Mesothelial cell of epicardium (in vitro differentiated cells): ENCODE results near the gene HTATIP2. TPM values are rescaled to one million over a fixed set of nuclear protein-coding genes. Genes with fewer than 3 reads are reported as not detected.
A peak's percentile ranks its signal among the peaks of the same experiment; 100 is the strongest.

Experiments used
- DNase-seq, 2 experiments: peaks; one replicate each; pipeline ENCODE4 v3.0.0; 2021; ENCODE audit warnings: low spot score in 2 of 2; ENCODE audit not compliant: unreplicated experiment in 2 of 2
- H3K27ac Mint-ChIP-seq: 2 replicates; pipeline ENCODE4 v1.8.0; 2021; ENCODE audit warnings: mixed read lengths
- H3K27me3 Mint-ChIP-seq: 2 replicates; pipeline ENCODE4 v1.8.0; 2021; ENCODE audit warnings: low read depth, mixed read lengths
- H3K36me3 Mint-ChIP-seq: 2 replicates; pipeline ENCODE4 v1.8.0; 2021; ENCODE audit warnings: mixed read lengths
- H3K4me1 Mint-ChIP-seq: 2 replicates; pipeline ENCODE4 v1.8.0; 2021; ENCODE audit warnings: mixed read lengths
- H3K4me3 Mint-ChIP-seq: 2 replicates; pipeline ENCODE4 v1.8.0; 2021; ENCODE audit warnings: mild to moderate bottlenecking, moderate library complexity, mixed read lengths
- H3K9me3 Mint-ChIP-seq: 2 replicates; pipeline ENCODE4 v1.8.0; 2021; ENCODE audit warnings: mixed read lengths
- total RNA-seq: library from RNA; stranded (reverse); gene quantifications from 3 replicates; pipeline ENCODE4 v1.2.1, GENCODE V29; 2021
- TF ChIP-seq, protein P1 (sequence below): fragments of 200-600 bp; sonication (generic); IDR thresholded peaks from one replicate; pipeline ENCODE4 v1.5.0; 2021; ENCODE audit warnings: antibody characterized with exemption; ENCODE audit not compliant: unreplicated experiment

Gene HTATIP2
- total RNA-seq, 1 donor from 2014 or later, result 11.1 TPM

DNA sequence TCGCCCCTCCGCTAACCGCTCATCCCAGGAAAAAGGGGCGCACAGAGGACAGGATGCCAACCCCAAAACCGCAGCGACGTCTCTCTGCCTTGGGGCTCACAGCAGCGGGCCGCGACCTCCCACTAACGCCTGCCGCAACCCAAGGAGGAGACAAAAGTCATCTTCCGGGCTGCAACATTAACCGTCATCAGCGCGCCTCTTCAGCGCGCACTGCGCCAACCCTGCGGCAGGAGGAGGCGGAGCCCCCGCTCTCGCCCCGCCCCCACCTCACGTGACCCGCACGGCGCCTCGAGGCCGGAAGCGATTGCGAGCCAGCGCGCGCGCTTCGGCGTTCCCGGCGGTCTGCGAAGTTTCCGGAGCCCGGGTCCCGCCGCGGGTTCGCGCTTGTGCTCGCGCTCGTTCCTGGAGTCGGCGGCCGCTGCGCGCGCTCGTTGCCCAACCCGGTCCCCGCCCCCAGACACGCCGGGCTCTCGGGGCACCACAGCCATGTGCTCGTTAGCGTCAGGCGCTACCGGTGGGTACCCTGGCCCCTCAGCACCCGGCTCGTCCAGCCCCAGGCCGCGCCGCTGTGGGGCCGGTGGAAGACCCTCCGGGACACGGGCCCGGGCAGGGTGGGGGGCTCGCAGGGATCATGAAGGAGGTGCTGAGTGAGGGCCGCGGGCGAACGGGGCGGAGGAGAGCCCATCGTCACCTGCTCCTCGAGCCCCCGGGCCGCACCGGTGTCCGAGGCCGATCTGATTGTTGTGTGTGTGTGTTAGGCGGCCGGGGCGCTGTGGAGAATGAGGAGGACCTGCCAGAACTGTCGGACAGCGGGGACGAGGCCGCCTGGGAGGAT is 24.0 kb downstream of the HTATIP2 start, which contains the start of gene PRMT3:
Gene PRMT3, plus strand, starts transcription at position 456 of the 835 bp plus-strand sequence. Its CDS starts 31 bp downstream, at position 487.
- peak within 1 kb of the TSS; percentile 98 for H3K4me3 Mint-ChIP-seq
- DNase-seq, result peak; percentile 89 to 99
- H3K27ac Mint-ChIP-seq, result peak within 1 kb of the TSS; percentile 98
- TF ChIP-seq, protein P1, sequence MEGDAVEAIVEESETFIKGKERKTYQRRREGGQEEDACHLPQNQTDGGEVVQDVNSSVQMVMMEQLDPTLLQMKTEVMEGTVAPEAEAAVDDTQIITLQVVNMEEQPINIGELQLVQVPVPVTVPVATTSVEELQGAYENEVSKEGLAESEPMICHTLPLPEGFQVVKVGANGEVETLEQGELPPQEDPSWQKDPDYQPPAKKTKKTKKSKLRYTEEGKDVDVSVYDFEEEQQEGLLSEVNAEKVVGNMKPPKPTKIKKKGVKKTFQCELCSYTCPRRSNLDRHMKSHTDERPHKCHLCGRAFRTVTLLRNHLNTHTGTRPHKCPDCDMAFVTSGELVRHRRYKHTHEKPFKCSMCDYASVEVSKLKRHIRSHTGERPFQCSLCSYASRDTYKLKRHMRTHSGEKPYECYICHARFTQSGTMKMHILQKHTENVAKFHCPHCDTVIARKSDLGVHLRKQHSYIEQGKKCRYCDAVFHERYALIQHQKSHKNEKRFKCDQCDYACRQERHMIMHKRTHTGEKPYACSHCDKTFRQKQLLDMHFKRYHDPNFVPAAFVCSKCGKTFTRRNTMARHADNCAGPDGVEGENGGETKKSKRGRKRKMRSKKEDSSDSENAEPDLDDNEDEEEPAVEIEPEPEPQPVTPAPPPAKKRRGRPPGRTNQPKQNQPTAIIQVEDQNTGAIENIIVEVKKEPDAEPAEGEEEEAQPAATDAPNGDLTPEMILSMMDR, result peak; percentile 95
- peaks cover 14% of the 10 kb centered on the region for H3K4me1 Mint-ChIP-seq
- H3K9me3 Mint-ChIP-seq, result no peaks in the 10 kb centered on the region
- H3K36me3 Mint-ChIP-seq, result peaks cover 5% of the 10 kb centered on the region
- H3K27me3 Mint-ChIP-seq, result no peaks in the 10 kb centered on the region

DNA sequence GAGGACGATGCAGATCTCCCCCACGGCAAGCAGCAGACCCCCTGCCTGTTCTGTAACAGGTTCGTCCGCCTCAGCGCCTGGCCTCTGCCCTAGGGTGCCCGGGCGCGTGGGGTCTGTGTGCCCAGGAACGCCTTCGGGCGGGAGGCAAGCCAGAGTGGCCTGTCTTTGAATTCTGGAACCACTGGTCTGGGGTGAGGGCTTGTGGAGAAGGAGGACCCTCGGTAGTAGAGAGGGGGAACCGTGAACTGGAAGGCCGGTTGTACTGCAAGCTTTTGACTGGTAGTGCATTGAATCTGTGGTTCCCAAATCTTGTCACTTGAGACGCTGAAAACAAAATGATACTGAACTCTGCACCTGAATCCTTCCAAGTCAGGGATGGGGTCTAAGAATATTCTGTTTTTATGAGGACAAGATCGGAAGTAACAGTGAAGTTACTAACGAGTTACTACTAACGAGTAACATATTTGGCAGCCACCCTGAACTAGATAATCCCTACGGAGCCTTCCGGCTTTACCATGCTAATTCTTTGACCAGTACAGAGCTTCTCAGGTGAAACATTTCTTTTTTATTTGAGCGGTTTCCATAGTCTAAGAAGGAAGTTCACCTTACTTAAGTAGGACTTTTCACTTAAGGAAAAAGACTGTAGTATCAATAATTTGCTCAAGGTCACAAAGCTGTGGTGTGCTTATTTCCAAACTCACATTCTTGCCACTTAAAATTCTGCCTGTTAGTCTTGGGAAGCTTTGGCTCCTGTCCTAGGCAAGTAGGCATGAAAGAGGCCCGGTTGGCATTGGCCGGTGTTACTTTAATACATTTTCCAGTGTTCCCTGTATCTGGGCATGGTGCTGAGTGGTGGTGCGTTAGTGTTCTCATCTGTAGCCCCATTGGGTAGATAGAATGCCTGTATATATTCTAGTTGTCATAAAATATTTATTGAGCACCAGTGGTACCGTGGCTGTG is 24.9 kb downstream of the HTATIP2 start:
- TF ChIP-seq, protein P1, result no peak
- Mint-ChIP-seq H3K9me3 (no peaks in the 10 kb centered on the region), H3K4me3 (peak overlapping the region; percentile 98), H3K36me3 (peaks cover 10% of the 10 kb centered on the region), H3K27me3 (no peaks in the 10 kb centered on the region), H3K4me1 (peaks cover 14% of the 10 kb centered on the region), H3K27ac (peak overlapping the region; percentile 92)
- no peak for DNase-seq

DNA sequence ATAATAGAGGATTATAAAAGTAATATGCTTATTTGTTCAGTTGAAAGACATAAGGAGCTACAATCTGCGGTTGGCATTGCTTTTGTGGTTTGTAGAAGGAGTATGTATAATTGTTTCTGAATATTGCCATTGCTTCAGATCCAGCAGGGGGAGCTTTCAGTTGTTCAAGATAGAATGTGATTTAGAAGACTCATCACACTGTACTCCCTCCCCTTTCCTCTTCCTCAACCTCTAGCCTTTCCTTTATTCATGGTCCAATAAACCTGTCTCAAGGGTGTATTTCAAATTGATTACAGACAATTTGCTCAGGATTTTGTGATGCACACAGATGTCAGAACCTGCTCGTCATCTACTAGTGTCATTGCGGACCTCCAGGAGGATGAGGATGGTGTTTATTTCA is 33.8 kb downstream of the HTATIP2 start:
- Mint-ChIP-seq H3K4me3 (no peak overlapping the region), H3K36me3 (peaks cover 24% of the 10 kb centered on the region), H3K4me1 (no peaks in the 10 kb centered on the region), H3K9me3 (no peaks in the 10 kb centered on the region), H3K27ac (no peak overlapping the region), H3K27me3 (no peaks in the 10 kb centered on the region)
- TF ChIP-seq, protein P1, result peak; percentile 24
- DNase-seq, result no peak

DNA sequence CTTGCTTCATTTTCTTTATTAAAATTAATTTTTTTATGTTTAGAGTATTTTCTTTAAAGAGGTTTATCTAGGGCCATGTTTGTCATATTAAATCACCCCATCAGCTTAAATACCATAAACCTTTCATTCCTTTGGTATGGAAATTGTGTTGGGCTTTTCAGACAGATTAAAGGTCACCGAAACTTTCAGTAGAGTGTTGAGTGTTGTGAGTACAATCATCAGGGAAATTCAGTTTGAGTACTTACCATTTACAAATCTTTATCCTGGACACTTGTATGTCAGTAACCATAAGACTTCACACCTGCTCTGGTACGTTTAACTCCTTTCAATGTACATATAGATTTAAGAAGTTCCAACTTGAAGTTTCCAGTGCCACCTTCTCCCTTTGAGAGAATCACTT is 36.0 kb downstream of the HTATIP2 start:
- H3K27ac Mint-ChIP-seq, result no peak overlapping the region
- no peak for DNase-seq
- H3K36me3 Mint-ChIP-seq, result peaks cover 23% of the 10 kb centered on the region
- TF ChIP-seq, protein P1, result no peak
- no peaks in the 10 kb centered on the region for H3K9me3 Mint-ChIP-seq
- H3K27me3 Mint-ChIP-seq, result no peaks in the 10 kb centered on the region
- no peaks in the 10 kb centered on the region for H3K4me1 Mint-ChIP-seq
- no peak overlapping the region for H3K4me3 Mint-ChIP-seq

DNA sequence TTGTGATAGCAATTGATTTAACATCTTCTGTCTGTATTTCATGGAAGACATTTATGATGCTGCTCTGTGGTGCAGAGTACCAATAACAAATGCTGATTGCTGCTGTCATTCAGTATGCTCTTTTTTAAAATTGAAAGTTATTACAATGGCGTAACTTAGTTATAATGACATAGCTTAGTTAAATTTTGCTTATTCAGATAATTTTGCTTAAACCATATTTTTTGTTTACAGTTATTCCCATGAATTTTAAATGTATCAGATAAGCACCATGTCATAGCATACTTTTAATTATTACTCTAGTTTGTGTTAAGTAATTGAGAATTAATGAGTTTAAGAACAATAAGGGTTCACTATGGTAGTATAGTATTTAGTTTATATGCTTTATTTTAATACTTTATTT is 39.5 kb downstream of the HTATIP2 start:
- H3K27ac Mint-ChIP-seq, result no peak overlapping the region
- H3K4me1 Mint-ChIP-seq, result no peaks in the 10 kb centered on the region
- no peak for DNase-seq
- H3K27me3 Mint-ChIP-seq, result no peaks in the 10 kb centered on the region
- TF ChIP-seq, protein P1, result no peak
- H3K9me3 Mint-ChIP-seq, result no peaks in the 10 kb centered on the region
- no peak overlapping the region for H3K4me3 Mint-ChIP-seq
- peaks cover 10% of the 10 kb centered on the region for H3K36me3 Mint-ChIP-seq
